Rectal smooth muscle tissue (tissue), 1 donor: ENCODE data around the gene POLA1.

Source experiments
- H3K27ac ChIP-seq: one replicate; pipeline ENCODE4 v1.7.0; 2013; ENCODE audit warnings: low read depth, low read length, inconsistent platforms
- H3K27me3 ChIP-seq: one replicate; pipeline ENCODE4 v1.7.0; 2013; ENCODE audit warnings: low read length; ENCODE audit not compliant: control insufficient read depth, insufficient read depth
- H3K36me3 ChIP-seq: one replicate; pipeline ENCODE4 v1.7.0; 2013; ENCODE audit warnings: low read length; ENCODE audit not compliant: control insufficient read depth, insufficient read depth
- H3K4me1 ChIP-seq: one replicate; pipeline ENCODE4 v1.7.0; 2013; ENCODE audit warnings: low read length; ENCODE audit not compliant: control insufficient read depth, insufficient read depth
- H3K4me3 ChIP-seq: one replicate; pipeline ENCODE4 v1.7.0; 2013; ENCODE audit warnings: low read length
- H3K9ac ChIP-seq: one replicate; pipeline ENCODE4 v1.7.0; 2013; ENCODE audit warnings: low read length

Gene POLA1

GRCh38 chrX:24662352-24662751 lies 31.4 kb upstream of the POLA1 start:
- no peak overlapping the region for H3K27ac ChIP-seq
- H3K9ac ChIP-seq = no peak overlapping the region
- peaks cover 3% of the 10 kb centered on the region for H3K27me3 ChIP-seq
- no peaks in the 10 kb centered on the region for H3K36me3 ChIP-seq
- no peak overlapping the region for H3K4me3 ChIP-seq
- H3K4me1 ChIP-seq = no peaks in the 10 kb centered on the region

- Histone ChIP-seq H3K4me1 (no peaks in the 10 kb centered on the region), H3K9ac (no peak overlapping the region), H3K36me3 (no peaks in the 10 kb centered on the region), H3K4me3 (no peak overlapping the region), H3K27ac (no peak overlapping the region), H3K27me3 (no peaks in the 10 kb centered on the region)
Measured at GRCh38 chrX:24668111-24668510, 25.6 kb upstream of the POLA1 start.

GRCh38 chrX:24672701-24673190 lies 21.0 kb upstream of the POLA1 start:
- H3K9ac ChIP-seq = no peak overlapping the region
- H3K4me3 ChIP-seq = no peak overlapping the region
- no peak overlapping the region for H3K27ac ChIP-seq
- H3K4me1 ChIP-seq = no peaks in the 10 kb centered on the region
- H3K27me3 ChIP-seq = peaks cover 2% of the 10 kb centered on the region
- H3K36me3 ChIP-seq = no peaks in the 10 kb centered on the region

GRCh38 chrX:24673424-24673823 lies 20.3 kb upstream of the POLA1 start:
- no peaks in the 10 kb centered on the region for H3K4me1 ChIP-seq
- no peak overlapping the region for H3K9ac ChIP-seq
- peaks cover 2% of the 10 kb centered on the region for H3K27me3 ChIP-seq
- H3K27ac ChIP-seq = no peak overlapping the region
- H3K36me3 ChIP-seq = no peaks in the 10 kb centered on the region
- H3K4me3 ChIP-seq = no peak overlapping the region

- Histone ChIP-seq H3K9ac (no peak overlapping the region), H3K4me1 (no peaks in the 10 kb centered on the region), H3K27me3 (peaks cover 2% of the 10 kb centered on the region), H3K36me3 (no peaks in the 10 kb centered on the region), H3K4me3 (no peak overlapping the region), H3K27ac (no peak overlapping the region)
Measured at GRCh38 chrX:24676403-24677024, 17.2 kb upstream of the POLA1 start.

- no peaks in the 10 kb centered on the region for H3K36me3 ChIP-seq
- H3K27ac ChIP-seq = no peak overlapping the region
Measured at GRCh38 chrX:24682739-24683432, 10.8 kb upstream of the POLA1 start.

GRCh38 chrX:24684048-24684447 lies 9.7 kb upstream of the POLA1 start:
- no peaks in the 10 kb centered on the region for H3K27me3 ChIP-seq
- no peaks in the 10 kb centered on the region for H3K4me1 ChIP-seq
- no peak overlapping the region for H3K4me3 ChIP-seq
- no peak overlapping the region for H3K9ac ChIP-seq
- no peaks in the 10 kb centered on the region for H3K36me3 ChIP-seq
- H3K27ac ChIP-seq = no peak overlapping the region

More at GRCh38 chrX:24682739-24683432, 10.8 kb upstream of the POLA1 start:
- no peak overlapping the region for H3K9ac ChIP-seq
- no peak overlapping the region for H3K4me3 ChIP-seq
- H3K4me1 ChIP-seq = no peaks in the 10 kb centered on the region
- H3K27me3 ChIP-seq = no peaks in the 10 kb centered on the region

GRCh38 chrX:24692305-24692704 lies 1.4 kb upstream of the POLA1 start:
- Histone ChIP-seq H3K4me3 (no peak overlapping the region), H3K36me3 (no peaks in the 10 kb centered on the region), H3K4me1 (no peaks in the 10 kb centered on the region), H3K27me3 (no peaks in the 10 kb centered on the region), H3K27ac (no peak overlapping the region), H3K9ac (no peak overlapping the region)

GRCh38 chrX:24694825-24695224 lies 1.1 kb downstream of the POLA1 start:
- Histone ChIP-seq H3K36me3 (no peaks in the 10 kb centered on the region), H3K27me3 (no peaks in the 10 kb centered on the region), H3K4me1 (no peaks in the 10 kb centered on the region), H3K27ac (no peak overlapping the region), H3K4me3 (no peak overlapping the region), H3K9ac (no peak overlapping the region)

- Histone ChIP-seq H3K9ac (no peak overlapping the region), H3K4me1 (no peaks in the 10 kb centered on the region), H3K27me3 (no peaks in the 10 kb centered on the region), H3K4me3 (no peak overlapping the region), H3K36me3 (no peaks in the 10 kb centered on the region), H3K27ac (no peak overlapping the region)
Measured at GRCh38 chrX:24696294-24696693, 2.6 kb downstream of the POLA1 start.

GRCh38 chrX:24702362-24703184 lies 8.9 kb downstream of the POLA1 start:
- Histone ChIP-seq H3K36me3 (peaks cover 2% of the 10 kb centered on the region), H3K27me3 (no peaks in the 10 kb centered on the region), H3K4me3 (no peak overlapping the region), H3K4me1 (no peaks in the 10 kb centered on the region), H3K9ac (no peak overlapping the region), H3K27ac (no peak overlapping the region)

GRCh38 chrX:24703185-24703494 lies 9.4 kb downstream of the POLA1 start:
- Histone ChIP-seq H3K27ac (no peak overlapping the region), H3K27me3 (no peaks in the 10 kb centered on the region), H3K36me3 (peaks cover 2% of the 10 kb centered on the region), H3K4me3 (no peak overlapping the region), H3K4me1 (no peaks in the 10 kb centered on the region), H3K9ac (no peak overlapping the region)
